ENCODE data around the gene MBOAT1. TPM values are rescaled to one million over a fixed set of nuclear protein-coding genes. Genes with fewer than 3 reads are reported as not detected.

Gene MBOAT1
- total RNA-seq, 3 donors from 2014 or later (not counting 1 experiment from before 2014, with no cell fraction given) = 3.6 to 7.5 (median 5.2) TPM

GRCh38 chr6:20223141-20223540, 10.9 kb upstream of the MBOAT1 start:
- no peaks in the 10 kb centered on the region for H3K4me1 ChIP-seq (ENCODE audit: control insufficient read depth, insufficient read depth, low read length)
- no peaks in the 10 kb centered on the region for H3K27me3 ChIP-seq (ENCODE audit: control insufficient read depth, insufficient read depth, low read length)
- DNase-seq (no peak), ATAC-seq (no peak)
- H3K4me1 Mint-ChIP-seq = no peaks in the 10 kb centered on the region
- no peak overlapping the region for H3K4me3 Mint-ChIP-seq
- intact Hi-C loops (cut with micrococcal nuclease) = no loop called here
- H3K27ac Mint-ChIP-seq = no peak overlapping the region
- WGBS (ENCODE audit: insufficient coverage) = 83% methylated on average over 1 of the region's 1 CpG
- no peaks in the 10 kb centered on the region for H3K9me3 Mint-ChIP-seq
- H3K9me3 ChIP-seq (ENCODE audit: control insufficient read depth, insufficient read depth, low read length) = no peaks in the 10 kb centered on the region
- peaks cover 5 to 8% of the 10 kb centered on the region in 2 donors for H3K27me3 Mint-ChIP-seq (ENCODE audit: low read depth in 2 of 2)
- H3K4me3 ChIP-seq (ENCODE audit: low read length) = no peak overlapping the region
- H3K36me3 ChIP-seq (ENCODE audit: control insufficient read depth, insufficient read depth, low read length) = no peaks in the 10 kb centered on the region
- TF ChIP-seq, protein P1, sequence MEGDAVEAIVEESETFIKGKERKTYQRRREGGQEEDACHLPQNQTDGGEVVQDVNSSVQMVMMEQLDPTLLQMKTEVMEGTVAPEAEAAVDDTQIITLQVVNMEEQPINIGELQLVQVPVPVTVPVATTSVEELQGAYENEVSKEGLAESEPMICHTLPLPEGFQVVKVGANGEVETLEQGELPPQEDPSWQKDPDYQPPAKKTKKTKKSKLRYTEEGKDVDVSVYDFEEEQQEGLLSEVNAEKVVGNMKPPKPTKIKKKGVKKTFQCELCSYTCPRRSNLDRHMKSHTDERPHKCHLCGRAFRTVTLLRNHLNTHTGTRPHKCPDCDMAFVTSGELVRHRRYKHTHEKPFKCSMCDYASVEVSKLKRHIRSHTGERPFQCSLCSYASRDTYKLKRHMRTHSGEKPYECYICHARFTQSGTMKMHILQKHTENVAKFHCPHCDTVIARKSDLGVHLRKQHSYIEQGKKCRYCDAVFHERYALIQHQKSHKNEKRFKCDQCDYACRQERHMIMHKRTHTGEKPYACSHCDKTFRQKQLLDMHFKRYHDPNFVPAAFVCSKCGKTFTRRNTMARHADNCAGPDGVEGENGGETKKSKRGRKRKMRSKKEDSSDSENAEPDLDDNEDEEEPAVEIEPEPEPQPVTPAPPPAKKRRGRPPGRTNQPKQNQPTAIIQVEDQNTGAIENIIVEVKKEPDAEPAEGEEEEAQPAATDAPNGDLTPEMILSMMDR (IDR thresholded peaks at IDR 0.05) = no peak
- H3K36me3 Mint-ChIP-seq = no peaks in the 10 kb centered on the region
- no peak overlapping the region for H3K27ac ChIP-seq (ENCODE audit: low read length)

GRCh38 chr6:20221421-20221820, 9.2 kb upstream of the MBOAT1 start:
- Histone ChIP-seq H3K4me3 (ENCODE audit: low read length) (no peak overlapping the region), H3K36me3 (ENCODE audit: control insufficient read depth, insufficient read depth, low read length) (no peaks in the 10 kb centered on the region), H3K4me1 (ENCODE audit: control insufficient read depth, insufficient read depth, low read length) (no peaks in the 10 kb centered on the region), H3K27me3 (ENCODE audit: control insufficient read depth, insufficient read depth, low read length) (no peaks in the 10 kb centered on the region), H3K9me3 (ENCODE audit: control insufficient read depth, insufficient read depth, low read length) (no peaks in the 10 kb centered on the region), H3K27ac (ENCODE audit: low read length) (no peak overlapping the region)
- H3K27ac Mint-ChIP-seq = no peak overlapping the region
- peaks cover 5 to 8% of the 10 kb centered on the region in 2 donors for H3K27me3 Mint-ChIP-seq (ENCODE audit: low read depth in 2 of 2)
- ATAC-seq = no peak
- intact Hi-C loops (cut with micrococcal nuclease) = no loop called here
- no peak for DNase-seq
- H3K9me3 Mint-ChIP-seq = no peaks in the 10 kb centered on the region
- TF ChIP-seq, protein P1 (IDR thresholded peaks at IDR 0.05) = no peak
- H3K4me1 Mint-ChIP-seq = no peaks in the 10 kb centered on the region
- H3K36me3 Mint-ChIP-seq = no peaks in the 10 kb centered on the region
- 98% methylated on average over 3 of the region's 3 CpGs for WGBS (ENCODE audit: insufficient coverage)
- no peak overlapping the region for H3K4me3 Mint-ChIP-seq

DNA sequence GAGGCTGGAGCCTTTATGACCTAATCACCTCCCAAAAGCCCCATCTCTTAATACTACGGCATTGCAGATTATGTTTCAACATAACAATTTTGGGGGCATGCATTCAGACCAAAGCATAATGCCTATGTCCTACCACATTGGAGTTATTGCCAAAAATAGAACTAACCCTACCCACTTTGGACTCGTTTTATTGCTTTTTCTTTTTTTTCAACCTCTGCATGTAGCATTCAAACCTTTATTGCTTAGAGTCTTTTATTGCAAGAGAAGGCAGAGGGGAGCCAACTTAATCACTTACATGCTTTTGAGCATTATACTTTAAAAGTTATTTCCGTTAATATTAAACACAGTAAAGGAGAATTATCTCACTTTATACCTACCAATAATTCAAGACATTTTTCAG, 8.1 kb upstream of the MBOAT1 start:
- no peak for ATAC-seq
- Mint-ChIP-seq H3K27ac (no peak overlapping the region), H3K9me3 (no peaks in the 10 kb centered on the region), H3K4me1 (no peaks in the 10 kb centered on the region), H3K4me3 (no peak overlapping the region), H3K27me3 (ENCODE audit: low read depth in 2 of 2) (peaks cover 5 to 8% of the 10 kb centered on the region in 2 donors), H3K36me3 (no peaks in the 10 kb centered on the region)
- Histone ChIP-seq H3K9me3 (ENCODE audit: control insufficient read depth, insufficient read depth, low read length) (no peaks in the 10 kb centered on the region), H3K36me3 (ENCODE audit: control insufficient read depth, insufficient read depth, low read length) (no peaks in the 10 kb centered on the region), H3K27me3 (ENCODE audit: control insufficient read depth, insufficient read depth, low read length) (no peaks in the 10 kb centered on the region), H3K4me3 (ENCODE audit: low read length) (no peak overlapping the region), H3K27ac (ENCODE audit: low read length) (no peak overlapping the region), H3K4me1 (ENCODE audit: control insufficient read depth, insufficient read depth, low read length) (no peaks in the 10 kb centered on the region)
- WGBS (ENCODE audit: insufficient coverage) = 78% methylated on average over 2 of the region's 3 CpGs
- no peak for DNase-seq
- intact Hi-C loops (cut with micrococcal nuclease) = no loop called here
- TF ChIP-seq, protein P1 (IDR thresholded peaks at IDR 0.05) = no peak

GRCh38 chr6:20217891-20218290, 5.6 kb upstream of the MBOAT1 start:
- Histone ChIP-seq H3K4me1 (ENCODE audit: control insufficient read depth, insufficient read depth, low read length) (peaks cover 7% of the 10 kb centered on the region), H3K36me3 (ENCODE audit: control insufficient read depth, insufficient read depth, low read length) (no peaks in the 10 kb centered on the region), H3K27me3 (ENCODE audit: control insufficient read depth, insufficient read depth, low read length) (no peaks in the 10 kb centered on the region), H3K9me3 (ENCODE audit: control insufficient read depth, insufficient read depth, low read length) (no peaks in the 10 kb centered on the region), H3K4me3 (ENCODE audit: low read length) (no peak overlapping the region), H3K27ac (ENCODE audit: low read length) (no peak overlapping the region)
- Mint-ChIP-seq H3K4me1 (peaks cover 5 to 8% of the 10 kb centered on the region in 2 donors), H3K27ac (no peak overlapping the region), H3K4me3 (no peak overlapping the region), H3K36me3 (no peaks in the 10 kb centered on the region), H3K9me3 (no peaks in the 10 kb centered on the region), H3K27me3 (ENCODE audit: low read depth in 2 of 2) (peaks cover 8% of the 10 kb centered on the region in 2 donors)
- ATAC-seq (no peak), DNase-seq (no peak)
- intact Hi-C loops (cut with micrococcal nuclease) = no loop called here
- 100% methylated on average over 1 of the region's 2 CpGs for WGBS (ENCODE audit: insufficient coverage)
- TF ChIP-seq, protein P1 (IDR thresholded peaks at IDR 0.05) = no peak

Measured in natural killer cell (primary cell).